Transverse colon (tissue), 4 donors: ENCODE results near the gene PLCG2. TPM values are rescaled to one million over a fixed set of nuclear protein-coding genes. Genes with fewer than 3 reads are reported as not detected.
"Not testable (repeated sequence)": the region's sequence is repeated elsewhere in the genome, so short reads cannot be mapped to it uniquely, and the experiment has no call there.

Experiments
- DNase-seq: peaks from one replicate; pipeline ENCODE4 v3.0.0-alpha.2; 2019
- H3K27ac ChIP-seq, 4 donors: fragments of 200-600 bp; sonication (generic); 2 replicates each; pipeline ENCODE4 v1.5.1; 2016 to 2018; ENCODE audit warnings: inconsistent platforms in 4 of 4
- H3K27me3 ChIP-seq: fragments of 200-600 bp; sonication (generic); 2 replicates; pipeline ENCODE4 v1.5.1; 2017; ENCODE audit warnings: inconsistent platforms
- H3K36me3 ChIP-seq, 4 donors: fragments of 200-600 bp; sonication (generic); 2 replicates each; pipeline ENCODE4 v1.5.1; 2017 to 2019; ENCODE audit warnings: inconsistent platforms in 4 of 4
- H3K4me1 ChIP-seq, 4 donors: fragments of 200-600 bp; sonication (generic); 2 replicates each; pipeline ENCODE4 v1.5.1; 2017 to 2020; ENCODE audit warnings: inconsistent platforms in 4 of 4
- H3K4me3 ChIP-seq, 4 donors: fragments of 200-600 bp; sonication (generic); 1 replicate in 1 of 4; 2 replicates in 3 of 4; pipeline versions ENCODE4 v1.5.1 to v1.6.1; 2017 to 2019; ENCODE audit warnings: inconsistent platforms in 4 of 4
- H3K9me3 ChIP-seq, 2 donors: fragments of 200-600 bp; sonication (generic); 2 replicates each; pipeline ENCODE4 v1.5.1; 2017 to 2019; ENCODE audit warnings: inconsistent platforms in 2 of 2
- EP300 ChIP-seq: sonication (generic); formaldehyde crosslinking; IDR thresholded peaks from one replicate; pipeline ENCODE4 v1.6.1; 2017; ENCODE audit warnings: antibody characterized with exemption, low read depth
- POLR2A ChIP-seq: fragments of 450-650 bp; IDR thresholded peaks from one replicate; pipeline ENCODE4 v1.6.1; 2016; ENCODE audit warnings: antibody characterized with exemption, mild to moderate bottlenecking, moderate library complexity
- POLR2AphosphoS5 ChIP-seq, 3 donors: sonication (generic); formaldehyde crosslinking; IDR thresholded peaks; one replicate each; pipeline ENCODE4 v1.6.1; 2016; ENCODE audit warnings: antibody characterized with exemption in 3 of 3
- WGBS, 2 donors: methylation state at CpG; one replicate each; pipeline ENCODE4 v1.1.5; 2018; ENCODE audit warnings: low coverage in 1 of 2; 5-methylcytosine and 5-hydroxymethylcytosine counted together
- in situ Hi-C, 4 donors: fragments of 200-750 bp; cut with MboI; loops; one replicate each; pipeline versions ENCODE4 v1.15.0 to v1.15.1; 2017; ENCODE audit warnings: low sequenced_read_pairs in 3 of 4, low pct_ligation_motif_present in 1 of 4, low pct_unique_long_range_greater_than_20kb in 1 of 4
- intact Hi-C: fragments of 100-400 bp; cut with DNase I; formaldehyde crosslinking; loops from one replicate; pipeline ENCODE4 v1.15.1; 2023; ENCODE audit warnings: low total_unique reads
- total RNA-seq, 4 donors: library from RNA; depleted of rRNA; stranded (reverse); fragments of >200 nt; gene quantifications; one replicate each; pipeline ENCODE4 v1.1.0, GENCODE V29; 2016
- TF ChIP-seq, protein P1 (sequence below), 5 experiments: fragments of 200-600 bp in 3 of 5; fragments of 450-650 bp in 2 of 5; sonication (generic) in 3 of 5; IDR thresholded peaks; 1 replicate in 2 of 5; 2 replicates in 3 of 5; pipeline ENCODE4 v1.5.1; 2016 to 2017; ENCODE audit warnings: antibody characterized with exemption in 5 of 5, inconsistent platforms in 3 of 5, mild to moderate bottlenecking in 2 of 5, moderate library complexity in 1 of 5

Gene PLCG2
- total RNA-seq, 4 donors from 2014 or later, result 9.0 to 65.9 (median 28.6) TPM

DNA sequence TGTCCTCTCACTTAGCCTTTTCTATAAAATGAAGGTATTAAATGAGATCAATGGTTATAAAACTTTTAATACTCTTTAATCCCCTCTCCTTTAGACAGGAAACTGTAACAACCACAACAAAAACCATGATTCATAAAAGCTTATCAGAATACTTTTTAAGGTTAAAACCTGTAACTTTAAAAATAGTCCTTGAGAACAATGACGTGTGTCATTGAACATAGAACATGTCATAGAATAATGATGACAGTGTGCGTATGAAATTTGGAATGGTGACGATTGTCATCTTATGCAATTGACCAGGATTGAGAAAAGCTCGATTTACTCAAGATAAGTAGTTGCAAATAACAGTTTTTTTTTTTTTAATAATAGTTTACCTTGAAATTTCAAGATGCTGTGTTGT lies 94.1 kb downstream of the PLCG2 start:
- WGBS, 2 donors, result 68 to 78% methylated on average over 4 of the region's 4 CpGs
- no peak for TF ChIP-seq POLR2AphosphoS5 (IDR thresholded peaks at IDR 0.05)
- TF ChIP-seq POLR2A, result no peak
- TF ChIP-seq, protein P1, sequence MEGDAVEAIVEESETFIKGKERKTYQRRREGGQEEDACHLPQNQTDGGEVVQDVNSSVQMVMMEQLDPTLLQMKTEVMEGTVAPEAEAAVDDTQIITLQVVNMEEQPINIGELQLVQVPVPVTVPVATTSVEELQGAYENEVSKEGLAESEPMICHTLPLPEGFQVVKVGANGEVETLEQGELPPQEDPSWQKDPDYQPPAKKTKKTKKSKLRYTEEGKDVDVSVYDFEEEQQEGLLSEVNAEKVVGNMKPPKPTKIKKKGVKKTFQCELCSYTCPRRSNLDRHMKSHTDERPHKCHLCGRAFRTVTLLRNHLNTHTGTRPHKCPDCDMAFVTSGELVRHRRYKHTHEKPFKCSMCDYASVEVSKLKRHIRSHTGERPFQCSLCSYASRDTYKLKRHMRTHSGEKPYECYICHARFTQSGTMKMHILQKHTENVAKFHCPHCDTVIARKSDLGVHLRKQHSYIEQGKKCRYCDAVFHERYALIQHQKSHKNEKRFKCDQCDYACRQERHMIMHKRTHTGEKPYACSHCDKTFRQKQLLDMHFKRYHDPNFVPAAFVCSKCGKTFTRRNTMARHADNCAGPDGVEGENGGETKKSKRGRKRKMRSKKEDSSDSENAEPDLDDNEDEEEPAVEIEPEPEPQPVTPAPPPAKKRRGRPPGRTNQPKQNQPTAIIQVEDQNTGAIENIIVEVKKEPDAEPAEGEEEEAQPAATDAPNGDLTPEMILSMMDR (IDR thresholded peaks at IDR 0.05), result no peak
- no peak for TF ChIP-seq EP300
- H3K27ac ChIP-seq, result no peak overlapping the region
- no peak overlapping the region for H3K4me3 ChIP-seq
- no peaks in the 10 kb centered on the region for H3K27me3 ChIP-seq
- H3K36me3 ChIP-seq, result no peaks in the 10 kb centered on the region
- H3K9me3 ChIP-seq, result no peaks in the 10 kb centered on the region
- intact Hi-C loops (no loop called here), in situ Hi-C loops (no loop called here)
- no peaks in the 10 kb centered on the region for H3K4me1 ChIP-seq
- no peak for DNase-seq

DNA sequence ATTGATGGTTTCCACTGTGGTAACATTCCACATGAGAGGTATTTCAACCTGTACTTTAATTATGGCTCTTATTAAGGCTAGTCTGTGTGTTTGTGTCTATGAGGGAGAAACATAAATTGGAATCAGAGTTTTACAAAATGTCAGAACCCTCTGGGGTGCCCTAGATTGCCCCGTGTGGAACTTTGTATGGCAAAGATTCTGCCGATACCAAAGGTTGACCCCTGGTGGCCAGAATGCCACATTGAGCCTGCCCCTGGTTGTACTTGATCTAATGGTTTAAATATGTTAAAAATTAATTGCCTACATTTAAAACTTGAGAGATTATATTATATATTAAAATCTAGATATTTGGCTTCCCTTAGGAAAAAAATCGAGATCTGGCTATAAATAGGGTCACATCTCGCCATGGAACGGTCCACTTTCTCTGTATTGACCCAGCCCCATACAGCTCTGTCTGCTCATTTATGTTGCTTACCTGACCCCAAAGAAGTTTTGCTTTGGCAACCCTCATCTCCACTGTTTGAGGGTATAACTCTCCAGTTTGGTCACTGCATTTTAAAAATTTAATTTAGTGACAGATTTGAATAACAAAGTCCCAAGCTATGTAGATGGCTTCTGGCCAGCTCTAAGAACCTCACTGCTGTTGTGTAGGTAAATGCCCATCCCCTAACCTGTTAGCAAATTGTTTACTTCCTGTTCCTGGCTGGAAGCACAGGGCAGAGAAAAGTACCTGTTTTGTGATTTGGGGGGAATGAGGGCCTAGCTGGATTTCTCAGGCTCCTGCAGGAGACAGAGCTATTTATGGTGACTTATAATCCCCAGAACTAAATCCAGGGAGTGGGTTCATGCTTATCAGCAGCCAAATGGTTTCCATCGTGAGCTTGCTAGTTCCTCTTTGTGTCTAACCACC lies 95.0 kb downstream of the PLCG2 start:
- peak; percentile 51 for DNase-seq
- intact Hi-C loops, result no loop called here
- H3K27me3 ChIP-seq, result no peaks in the 10 kb centered on the region
- no peak overlapping the region for H3K4me3 ChIP-seq
- in situ Hi-C loops, result no loop called here
- TF ChIP-seq, protein P1 (IDR thresholded peaks at IDR 0.05), result peak; percentile 65 to 82 (median 74)
- no peak for TF ChIP-seq POLR2A
- no peaks in the 10 kb centered on the region for H3K9me3 ChIP-seq
- no peak overlapping the region for H3K27ac ChIP-seq
- WGBS, 2 donors, result 16 to 27% methylated on average over 5 to 6 of the region's 6 CpGs
- no peaks in the 10 kb centered on the region for H3K4me1 ChIP-seq
- H3K36me3 ChIP-seq, result no peaks in the 10 kb centered on the region

DNA sequence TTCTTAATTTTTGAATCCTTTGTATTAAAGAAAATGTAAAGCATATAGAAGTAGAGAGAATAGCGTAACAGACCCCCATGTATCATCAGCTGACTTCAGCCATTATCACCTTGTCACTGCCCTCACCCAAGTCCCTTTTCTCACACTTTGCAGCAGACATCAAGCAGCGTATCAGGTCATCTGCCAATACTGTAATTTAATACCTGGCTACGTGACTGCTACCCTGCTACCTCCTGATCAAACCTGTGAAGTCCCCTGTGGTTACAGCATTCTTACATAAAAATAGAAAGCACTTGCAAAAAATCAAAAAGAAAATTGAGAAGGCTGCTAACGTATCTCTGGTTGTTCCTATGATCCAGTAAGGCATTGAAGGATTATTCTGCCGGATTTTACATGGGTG lies 96.4 kb downstream of the PLCG2 start:
- DNase-seq, result no peak
- 89 to 91% methylated on average over 5 of the region's 5 CpGs for WGBS, 2 donors
- Histone ChIP-seq H3K27ac (no peak overlapping the region), H3K27me3 (no peaks in the 10 kb centered on the region), H3K9me3 (no peaks in the 10 kb centered on the region), H3K36me3 (no peaks in the 10 kb centered on the region), H3K4me1 (no peaks in the 10 kb centered on the region), H3K4me3 (no peak overlapping the region)
- TF ChIP-seq, protein P1 (IDR thresholded peaks at IDR 0.05), result no peak
- TF ChIP-seq EP300 (no peak), POLR2AphosphoS5 (IDR thresholded peaks at IDR 0.05) (no peak), POLR2A (no peak)
- intact Hi-C loops (no loop called here), in situ Hi-C loops (loop anchor here in 2 of 4 donors (25.0 kb wide), 1 partner anchor 513 kb away; no protein-coding TSS in a partner anchor)

DNA sequence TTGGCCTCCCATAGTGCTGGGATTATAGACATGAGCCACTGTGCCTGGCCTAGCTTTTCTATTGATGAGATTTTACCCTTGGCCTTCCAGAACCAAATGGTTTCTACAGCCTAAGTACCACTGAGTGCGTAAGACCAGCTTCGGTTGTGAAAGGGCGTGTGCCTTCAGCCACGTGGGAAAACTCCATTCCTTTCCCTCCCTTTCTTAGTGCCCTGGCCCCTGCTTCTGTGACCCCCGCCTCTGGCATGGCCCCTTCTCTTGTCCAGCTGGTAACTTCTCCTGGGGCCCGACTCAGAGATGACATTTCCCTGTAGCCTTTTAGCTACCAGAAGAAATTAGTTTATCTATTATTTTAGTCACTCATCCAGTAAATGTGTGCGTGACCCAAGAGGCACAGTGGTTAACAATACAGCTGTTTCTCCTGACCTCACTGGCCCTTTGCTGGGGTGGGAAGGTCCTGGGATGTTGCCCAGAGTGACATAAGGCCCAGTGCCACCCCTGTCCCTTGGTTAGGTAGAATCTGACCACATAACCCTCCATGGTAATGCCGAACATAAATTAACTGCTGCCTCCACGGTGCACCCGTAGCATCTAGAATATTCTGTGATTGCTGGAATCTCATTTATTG lies 97.3 kb downstream of the PLCG2 start:
- TF ChIP-seq, protein P1 (IDR thresholded peaks at IDR 0.05), result no peak
- TF ChIP-seq EP300 (no peak), POLR2AphosphoS5 (IDR thresholded peaks at IDR 0.05) (no peak), POLR2A (no peak)
- in situ Hi-C loops, result loop anchor here in 2 of 4 donors (25.0 kb wide), 1 partner anchor 514 kb away; no protein-coding TSS in a partner anchor
- no peaks in the 10 kb centered on the region for H3K36me3 ChIP-seq
- no peaks in the 10 kb centered on the region for H3K27me3 ChIP-seq
- H3K4me1 ChIP-seq, result no peaks in the 10 kb centered on the region
- intact Hi-C loops, result loop anchor here (1.0 kb wide), 1 partner anchor 24 kb away; no protein-coding TSS in a partner anchor
- H3K4me3 ChIP-seq, result no peak overlapping the region
- no peak overlapping the region for H3K27ac ChIP-seq
- H3K9me3 ChIP-seq, result no peaks in the 10 kb centered on the region
- no peak for DNase-seq
- 86 to 87% methylated on average over 6 to 10 of the region's 10 CpGs for WGBS, 2 donors

DNA sequence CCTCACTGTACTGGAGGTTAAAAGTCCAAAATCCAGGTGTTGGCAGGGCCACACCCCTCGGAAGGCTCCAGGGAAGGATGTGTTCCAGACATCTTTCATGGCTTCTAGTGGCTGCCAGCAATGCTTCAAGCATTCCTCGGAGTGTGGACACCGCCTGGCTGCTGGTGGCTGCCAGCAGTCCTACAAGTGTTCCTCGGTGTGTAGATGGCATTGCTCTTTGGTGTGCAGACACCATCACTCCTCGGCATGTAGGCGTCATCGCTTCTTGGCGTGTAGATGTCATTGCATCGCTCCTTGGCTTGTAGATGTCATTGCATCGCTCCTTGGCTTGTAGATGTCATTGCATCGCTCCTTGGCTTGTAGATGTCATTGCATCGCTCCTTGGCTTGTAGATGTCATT lies 98.4 kb downstream of the PLCG2 start:
- in situ Hi-C loops, result loop anchor here in 2 of 4 donors (25.0 kb wide), 1 partner anchor 515 kb away; no protein-coding TSS in a partner anchor
- H3K4me1 ChIP-seq, H3K4me3 ChIP-seq, DNase-seq, H3K27ac ChIP-seq, H3K9me3 ChIP-seq, intact Hi-C loops, H3K36me3 ChIP-seq, H3K27me3 ChIP-seq: not testable (repeated sequence)
- WGBS, 2 donors, result 88 to 96% methylated on average over 4 to 12 of the region's 12 CpGs
